ENCODE data around the gene HOXA5. TPM values are rescaled to one million over a fixed set of nuclear protein-coding genes. Genes with fewer than 3 reads are reported as not detected.

HOXA5 gene
- total RNA-seq, 1 experiment from 2014 or later = not detected

DNA sequence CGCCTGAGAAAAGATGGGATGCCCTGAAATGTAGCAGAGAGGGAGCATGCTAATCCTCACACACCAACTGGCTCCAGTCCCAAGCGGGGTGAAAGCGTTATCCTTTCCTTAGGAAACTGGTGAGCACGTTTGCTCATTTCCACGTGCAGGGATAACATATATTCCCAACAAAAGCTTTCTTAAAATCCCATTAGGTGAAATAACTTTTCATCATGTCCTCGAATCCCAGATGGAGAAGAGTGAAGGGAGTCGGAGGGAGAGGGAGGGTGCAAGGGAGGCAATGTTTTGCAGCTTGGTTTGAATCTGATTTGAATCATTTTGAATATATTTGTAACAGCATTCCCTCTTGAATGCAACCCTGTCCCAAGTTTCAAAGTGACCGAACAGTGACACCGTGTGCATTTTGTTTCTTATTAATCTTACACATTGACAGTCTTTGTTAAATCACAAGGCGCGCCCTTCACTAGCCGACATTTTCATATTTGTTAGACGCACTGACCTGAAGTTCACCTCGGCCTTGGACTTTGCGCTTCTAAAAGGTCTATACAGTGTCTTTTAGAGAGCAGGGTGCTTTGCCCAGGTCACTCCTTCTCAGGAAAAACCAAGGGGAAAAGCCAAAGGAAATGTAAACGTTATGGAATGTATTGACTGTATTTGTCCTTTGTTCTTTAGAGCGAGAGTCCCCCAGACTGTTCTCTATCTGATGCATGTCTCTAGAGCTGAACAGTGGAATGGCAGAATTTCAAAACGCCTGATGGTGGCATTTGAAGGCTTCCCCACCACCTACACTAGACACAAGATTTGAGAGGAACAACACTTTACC, 9.9 kb downstream of the HOXA5 start:
- Histone ChIP-seq H3K23me2 (ENCODE audit: insufficient read length, low read depth, low read length, poor library complexity, severe bottlenecking) (no peaks in the 10 kb centered on the region), H3K79me2 (ENCODE audit: insufficient read depth, low read length) (no peaks in the 10 kb centered on the region), H3T11ph (ENCODE audit: low read length) (no peak overlapping the region), H2BK20ac (ENCODE audit: low read depth, low read length, poor library complexity, severe bottlenecking) (no peak overlapping the region), H3K27me3 (ENCODE audit: insufficient read depth, low read length) (peaks cover 95% of the 10 kb centered on the region), H4K91ac (ENCODE audit: insufficient read length, low read depth, low read length) (no peak overlapping the region), H3K4me1 (ENCODE audit: insufficient read depth, low read length) (no peaks in the 10 kb centered on the region), H2BK120ac (ENCODE audit: low read depth, low read length, poor library complexity, severe bottlenecking) (no peak overlapping the region), H3K79me1 (ENCODE audit: insufficient read depth, low read depth, low read length, poor library complexity, severe bottlenecking) (no peaks in the 10 kb centered on the region), H3K56ac (ENCODE audit: insufficient read length, low read depth, low read length) (no peak overlapping the region), H3K9me3 (ENCODE audit: control insufficient read depth, low read depth, low read length) (no peaks in the 10 kb centered on the region), H3K4ac (ENCODE audit: low read depth, low read length) (no peak overlapping the region), H3K9ac (ENCODE audit: extremely low read depth, insufficient read length, low read length) (no peak overlapping the region), H4K5ac (ENCODE audit: insufficient read length, low read depth, low read length) (no peak overlapping the region), H4K20me1 (ENCODE audit: control insufficient read depth, insufficient read depth, insufficient read length) (peaks cover 3% of the 10 kb centered on the region), H3K14ac (ENCODE audit: insufficient read depth, low read length) (no peak overlapping the region), H3K4me2 (ENCODE audit: insufficient read depth, insufficient read length, low read length) (no peak overlapping the region), H2AK5ac (ENCODE audit: insufficient read length, low read length) (no peak overlapping the region), H3K18ac (ENCODE audit: insufficient read length, low read depth, low read length) (no peak overlapping the region), H2BK12ac (ENCODE audit: insufficient read length, low read depth, low read length) (no peak overlapping the region), H4K8ac (replicated peaks; ENCODE audit: insufficient read length, low read depth, low read length) (no peak overlapping the region), H2BK5ac (ENCODE audit: insufficient read length, low read length) (no peak overlapping the region), H3K23ac (ENCODE audit: insufficient read length, low read depth, low read length) (no peak overlapping the region), H2BK15ac (ENCODE audit: low read depth, low read length) (no peak overlapping the region), H2AFZ (ENCODE audit: low read length) (no peak overlapping the region), H3K27ac (ENCODE audit: insufficient read length, low read depth, low read length) (no peak overlapping the region)
- TF ChIP-seq, protein P1, sequence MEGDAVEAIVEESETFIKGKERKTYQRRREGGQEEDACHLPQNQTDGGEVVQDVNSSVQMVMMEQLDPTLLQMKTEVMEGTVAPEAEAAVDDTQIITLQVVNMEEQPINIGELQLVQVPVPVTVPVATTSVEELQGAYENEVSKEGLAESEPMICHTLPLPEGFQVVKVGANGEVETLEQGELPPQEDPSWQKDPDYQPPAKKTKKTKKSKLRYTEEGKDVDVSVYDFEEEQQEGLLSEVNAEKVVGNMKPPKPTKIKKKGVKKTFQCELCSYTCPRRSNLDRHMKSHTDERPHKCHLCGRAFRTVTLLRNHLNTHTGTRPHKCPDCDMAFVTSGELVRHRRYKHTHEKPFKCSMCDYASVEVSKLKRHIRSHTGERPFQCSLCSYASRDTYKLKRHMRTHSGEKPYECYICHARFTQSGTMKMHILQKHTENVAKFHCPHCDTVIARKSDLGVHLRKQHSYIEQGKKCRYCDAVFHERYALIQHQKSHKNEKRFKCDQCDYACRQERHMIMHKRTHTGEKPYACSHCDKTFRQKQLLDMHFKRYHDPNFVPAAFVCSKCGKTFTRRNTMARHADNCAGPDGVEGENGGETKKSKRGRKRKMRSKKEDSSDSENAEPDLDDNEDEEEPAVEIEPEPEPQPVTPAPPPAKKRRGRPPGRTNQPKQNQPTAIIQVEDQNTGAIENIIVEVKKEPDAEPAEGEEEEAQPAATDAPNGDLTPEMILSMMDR (conservative IDR thresholded peaks at IDR 0.05) = no peak
- Mint-ChIP-seq H3K36me3 (ENCODE audit: insufficient read depth in 1 of 3, low read depth in 3 of 3) (no peaks in the 10 kb centered on the region), H3K27me3 (ENCODE audit: low read depth) (peaks cover 97% of the 10 kb centered on the region), H3K27ac (no peak overlapping the region), H3K9me3 (peaks cover 0 to 7% of the 10 kb centered on the region in 2 experiments; a peak in 3 of 5 replicates), H3K4me3 (no peak overlapping the region), H3K4me1 (no peaks in the 10 kb centered on the region)
- no CpG with 5 or more reads among the region's 18 CpGs for WGBS (ENCODE audit: extremely low coverage, insufficient read length, low lambda C conversion rate)
- no peak for DNase-seq

Measured in H9 (cell line).